ENCODE results near the gene KIF19.

GRCh38 chr17:74356646-74357465 is 30.8 kb downstream of the KIF19 start:
- TF ChIP-seq CTCF (IDR thresholded peaks at IDR 0.05) (no peak), POLR2A (IDR thresholded peaks at IDR 0.05) (no peak), POLR2AphosphoS5 (IDR thresholded peaks at IDR 0.05) (no peak)

Data from breast epithelium (tissue), 3 donors.